ENCODE results near the gene RBMS3. TPM values are rescaled to one million over a fixed set of nuclear protein-coding genes. Genes with fewer than 3 reads are reported as not detected.
A peak's percentile ranks its signal among the peaks of the same experiment; 100 is the strongest.

RBMS3 gene
- total and polyA plus RNA-seq, 2 donors (not counting 1 experiment from before 2014, with no cell fraction given) = 26.9 to 68.4 TPM

DNA sequence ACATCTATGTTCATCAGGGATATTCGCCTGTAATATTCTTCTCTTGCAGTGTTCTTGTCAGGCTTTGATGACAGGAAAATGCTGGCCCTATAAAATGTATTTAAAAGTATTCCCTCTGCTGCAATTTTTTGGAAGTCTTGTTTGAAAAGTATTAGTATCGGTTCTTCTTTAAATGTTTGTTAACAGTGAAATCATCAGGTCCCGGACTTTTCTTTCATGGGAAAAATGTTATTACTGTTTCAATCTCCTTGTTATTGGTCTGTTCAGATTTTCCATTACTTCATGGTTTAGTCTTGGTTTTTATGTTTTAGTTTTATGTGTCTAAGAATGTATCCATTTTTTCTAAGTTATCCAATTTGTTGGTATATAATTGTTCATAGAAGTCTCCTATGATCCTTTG lies 225.6 kb downstream of the RBMS3 start:
- no peaks in the 10 kb centered on the region for H3K9me3 ChIP-seq (ENCODE audit: control insufficient read depth, insufficient read depth, low read depth, low read length)
- no peak overlapping the region for H3K27ac ChIP-seq (ENCODE audit: insufficient read depth, low read length)
- H3K4me3 ChIP-seq (replicated peaks in 1 of 4; ENCODE audit: control extremely low read depth in 1 of 4, insufficient read depth in 1 of 4, low read depth in 3 of 4, low read length in 4 of 4) = no peak overlapping the region
- H3K9ac ChIP-seq (ENCODE audit: insufficient read depth, low read length) = no peak overlapping the region
- H4K20me1 ChIP-seq (ENCODE audit: control insufficient read depth, extremely low read depth, insufficient read depth, low read length) = no peaks in the 10 kb centered on the region
- H2AFZ ChIP-seq (ENCODE audit: low read length) = no peak overlapping the region
- TF ChIP-seq, protein P1, sequence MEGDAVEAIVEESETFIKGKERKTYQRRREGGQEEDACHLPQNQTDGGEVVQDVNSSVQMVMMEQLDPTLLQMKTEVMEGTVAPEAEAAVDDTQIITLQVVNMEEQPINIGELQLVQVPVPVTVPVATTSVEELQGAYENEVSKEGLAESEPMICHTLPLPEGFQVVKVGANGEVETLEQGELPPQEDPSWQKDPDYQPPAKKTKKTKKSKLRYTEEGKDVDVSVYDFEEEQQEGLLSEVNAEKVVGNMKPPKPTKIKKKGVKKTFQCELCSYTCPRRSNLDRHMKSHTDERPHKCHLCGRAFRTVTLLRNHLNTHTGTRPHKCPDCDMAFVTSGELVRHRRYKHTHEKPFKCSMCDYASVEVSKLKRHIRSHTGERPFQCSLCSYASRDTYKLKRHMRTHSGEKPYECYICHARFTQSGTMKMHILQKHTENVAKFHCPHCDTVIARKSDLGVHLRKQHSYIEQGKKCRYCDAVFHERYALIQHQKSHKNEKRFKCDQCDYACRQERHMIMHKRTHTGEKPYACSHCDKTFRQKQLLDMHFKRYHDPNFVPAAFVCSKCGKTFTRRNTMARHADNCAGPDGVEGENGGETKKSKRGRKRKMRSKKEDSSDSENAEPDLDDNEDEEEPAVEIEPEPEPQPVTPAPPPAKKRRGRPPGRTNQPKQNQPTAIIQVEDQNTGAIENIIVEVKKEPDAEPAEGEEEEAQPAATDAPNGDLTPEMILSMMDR (conservative IDR thresholded peaks at IDR 0.05 in 1 of 2, IDR thresholded peaks at IDR 0.05 in 1 of 2; ENCODE audit: low read depth in 1 of 2, low read length in 2 of 2) = no peak
- TF ChIP-seq EZH2 (IDR thresholded peaks at IDR 0.05; ENCODE audit: low read length, missing control alignments) = no peak
- no peak for DNase-seq (ENCODE audit: low read depth in 2 of 2)
- H3K27me3 ChIP-seq (ENCODE audit: control insufficient read depth, insufficient read depth, low read length) = no peaks in the 10 kb centered on the region
- H3K36me3 ChIP-seq (ENCODE audit: control insufficient read depth, insufficient read depth, low read length) = no peaks in the 10 kb centered on the region
- no peak overlapping the region for H3K4me2 ChIP-seq (ENCODE audit: extremely low read depth, insufficient read depth, low read length)
- peaks cover 3% of the 10 kb centered on the region for H3K4me1 ChIP-seq (ENCODE audit: control insufficient read depth, extremely low read depth, insufficient read depth, low read length)
- no peaks in the 10 kb centered on the region for H3K79me2 ChIP-seq (ENCODE audit: control insufficient read depth, insufficient read depth, low read length)

DNA sequence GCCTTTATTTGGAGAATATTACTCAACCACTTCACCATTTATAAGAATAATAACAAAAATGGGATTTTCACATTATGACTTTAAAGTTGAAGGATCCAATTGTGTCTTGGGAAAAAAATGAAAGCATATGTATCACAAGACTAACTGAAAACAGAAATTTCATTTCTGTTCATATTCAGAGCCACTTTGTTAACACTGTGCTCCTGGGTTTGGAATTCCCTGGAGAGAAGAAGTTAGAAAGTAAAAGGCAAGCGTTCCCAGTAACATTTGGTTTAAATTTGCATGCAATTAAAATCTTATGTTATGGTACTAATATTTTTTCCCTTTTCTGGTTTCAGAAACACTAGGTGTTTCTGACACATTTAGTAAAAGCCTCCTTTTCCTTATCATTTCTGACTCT lies 230.8 kb downstream of the RBMS3 start:
- no peaks in the 10 kb centered on the region for H3K27me3 ChIP-seq (ENCODE audit: control insufficient read depth, insufficient read depth, low read length)
- TF ChIP-seq EZH2 (IDR thresholded peaks at IDR 0.05; ENCODE audit: low read length, missing control alignments) = no peak
- TF ChIP-seq, protein P1 (conservative IDR thresholded peaks at IDR 0.05 in 1 of 2, IDR thresholded peaks at IDR 0.05 in 1 of 2; ENCODE audit: low read depth in 1 of 2, low read length in 2 of 2) = no peak
- no peak overlapping the region for H3K4me3 ChIP-seq (replicated peaks in 1 of 4; ENCODE audit: control extremely low read depth in 1 of 4, insufficient read depth in 1 of 4, low read depth in 3 of 4, low read length in 4 of 4)
- peaks cover 13% of the 10 kb centered on the region for H3K4me1 ChIP-seq (ENCODE audit: control insufficient read depth, extremely low read depth, insufficient read depth, low read length)
- no peak overlapping the region for H2AFZ ChIP-seq (ENCODE audit: low read length)
- H3K79me2 ChIP-seq (ENCODE audit: control insufficient read depth, insufficient read depth, low read length) = no peaks in the 10 kb centered on the region
- no peaks in the 10 kb centered on the region for H3K36me3 ChIP-seq (ENCODE audit: control insufficient read depth, insufficient read depth, low read length)
- no peak overlapping the region for H3K9ac ChIP-seq (ENCODE audit: insufficient read depth, low read length)
- no peak overlapping the region for H3K4me2 ChIP-seq (ENCODE audit: extremely low read depth, insufficient read depth, low read length)
- H4K20me1 ChIP-seq (ENCODE audit: control insufficient read depth, extremely low read depth, insufficient read depth, low read length) = no peaks in the 10 kb centered on the region
- no peaks in the 10 kb centered on the region for H3K9me3 ChIP-seq (ENCODE audit: control insufficient read depth, insufficient read depth, low read depth, low read length)
- no peak for DNase-seq (ENCODE audit: low read depth in 2 of 2)
- H3K27ac ChIP-seq (ENCODE audit: insufficient read depth, low read length) = no peak overlapping the region

DNA sequence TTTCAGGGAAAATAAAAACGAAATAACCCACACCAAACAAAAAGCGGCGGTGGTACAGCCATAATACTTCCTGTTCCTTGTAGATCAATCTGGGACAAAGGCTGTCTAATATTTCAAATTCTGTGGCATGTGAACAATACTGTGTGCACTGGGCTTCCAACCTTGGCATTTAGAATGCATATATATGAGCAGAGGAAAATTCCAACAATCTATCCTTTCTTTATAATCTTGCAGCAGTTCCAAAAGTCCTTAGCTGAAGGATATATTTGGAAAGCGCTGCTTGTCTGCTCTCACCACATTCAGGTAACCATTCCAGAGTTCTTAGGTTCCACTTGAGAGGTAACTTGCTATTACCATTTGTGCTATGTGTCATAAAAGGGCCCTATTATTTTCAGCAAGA lies 231.8 kb downstream of the RBMS3 start:
- no peak for DNase-seq (ENCODE audit: low read depth in 2 of 2)
- H4K20me1 ChIP-seq (ENCODE audit: control insufficient read depth, extremely low read depth, insufficient read depth, low read length) = no peaks in the 10 kb centered on the region
- H3K4me2 ChIP-seq (ENCODE audit: extremely low read depth, insufficient read depth, low read length) = peak overlapping the region; percentile 70
- peaks cover 13% of the 10 kb centered on the region for H3K4me1 ChIP-seq (ENCODE audit: control insufficient read depth, extremely low read depth, insufficient read depth, low read length)
- H3K9ac ChIP-seq (ENCODE audit: insufficient read depth, low read length) = no peak overlapping the region
- TF ChIP-seq EZH2 (IDR thresholded peaks at IDR 0.05; ENCODE audit: low read length, missing control alignments) = no peak
- H3K4me3 ChIP-seq (replicated peaks in 1 of 4; ENCODE audit: control extremely low read depth in 1 of 4, insufficient read depth in 1 of 4, low read depth in 3 of 4, low read length in 4 of 4) = no peak overlapping the region
- H3K27ac ChIP-seq (ENCODE audit: insufficient read depth, low read length) = no peak overlapping the region
- no peak overlapping the region for H2AFZ ChIP-seq (ENCODE audit: low read length)
- no peaks in the 10 kb centered on the region for H3K79me2 ChIP-seq (ENCODE audit: control insufficient read depth, insufficient read depth, low read length)
- no peaks in the 10 kb centered on the region for H3K27me3 ChIP-seq (ENCODE audit: control insufficient read depth, insufficient read depth, low read length)
- no peaks in the 10 kb centered on the region for H3K36me3 ChIP-seq (ENCODE audit: control insufficient read depth, insufficient read depth, low read length)
- H3K9me3 ChIP-seq (ENCODE audit: control insufficient read depth, insufficient read depth, low read depth, low read length) = no peaks in the 10 kb centered on the region
